ENCODE data around the gene PPFIA4. TPM values are rescaled to one million over a fixed set of nuclear protein-coding genes. Genes with fewer than 3 reads are reported as not detected.

Gene PPFIA4
- total and polyA plus RNA-seq, 7 donors, result 8.3 to 99.8 (median 29.1) TPM

DNA sequence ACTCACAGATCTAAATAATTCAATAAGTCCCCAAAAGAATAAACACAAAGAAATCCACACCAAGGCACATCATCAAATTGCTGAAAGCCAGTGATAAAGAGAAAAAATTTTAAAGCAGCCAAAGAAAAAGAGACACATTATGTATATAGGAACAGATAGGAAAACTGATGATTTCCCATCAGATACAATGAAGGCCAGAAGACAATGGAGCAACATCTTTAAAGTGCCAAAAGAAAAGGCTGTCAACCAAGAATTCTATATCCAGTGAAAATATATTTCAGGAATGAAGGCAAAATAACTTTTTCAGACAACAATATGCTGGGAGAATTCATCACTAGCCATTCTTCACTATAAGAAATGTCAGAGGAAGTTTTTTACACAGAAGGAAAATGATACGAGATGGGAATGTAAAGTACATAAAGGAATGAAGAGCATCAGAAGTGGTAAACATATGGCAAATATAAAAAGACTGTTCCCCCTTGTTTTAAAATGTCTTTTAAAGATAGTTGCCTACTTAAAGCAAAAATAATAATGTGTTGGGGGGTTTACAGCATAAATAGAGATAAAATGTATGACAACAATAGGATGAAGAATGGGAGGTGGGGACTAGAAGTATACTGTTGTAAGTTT lies 68.9 kb downstream of the PPFIA4 start:
- H3K4me1 ChIP-seq, result peaks cover 20% of the 10 kb centered on the region
- H3K27me3 ChIP-seq (ENCODE audit: insufficient read depth in 3 of 3, low read length in 2 of 3), result no peaks in the 10 kb centered on the region
- ATAC-seq, result no peak
- TF ChIP-seq, protein P1, sequence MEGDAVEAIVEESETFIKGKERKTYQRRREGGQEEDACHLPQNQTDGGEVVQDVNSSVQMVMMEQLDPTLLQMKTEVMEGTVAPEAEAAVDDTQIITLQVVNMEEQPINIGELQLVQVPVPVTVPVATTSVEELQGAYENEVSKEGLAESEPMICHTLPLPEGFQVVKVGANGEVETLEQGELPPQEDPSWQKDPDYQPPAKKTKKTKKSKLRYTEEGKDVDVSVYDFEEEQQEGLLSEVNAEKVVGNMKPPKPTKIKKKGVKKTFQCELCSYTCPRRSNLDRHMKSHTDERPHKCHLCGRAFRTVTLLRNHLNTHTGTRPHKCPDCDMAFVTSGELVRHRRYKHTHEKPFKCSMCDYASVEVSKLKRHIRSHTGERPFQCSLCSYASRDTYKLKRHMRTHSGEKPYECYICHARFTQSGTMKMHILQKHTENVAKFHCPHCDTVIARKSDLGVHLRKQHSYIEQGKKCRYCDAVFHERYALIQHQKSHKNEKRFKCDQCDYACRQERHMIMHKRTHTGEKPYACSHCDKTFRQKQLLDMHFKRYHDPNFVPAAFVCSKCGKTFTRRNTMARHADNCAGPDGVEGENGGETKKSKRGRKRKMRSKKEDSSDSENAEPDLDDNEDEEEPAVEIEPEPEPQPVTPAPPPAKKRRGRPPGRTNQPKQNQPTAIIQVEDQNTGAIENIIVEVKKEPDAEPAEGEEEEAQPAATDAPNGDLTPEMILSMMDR (IDR thresholded peaks at IDR 0.05), result no peak
- intact Hi-C loops (cut with DNase I), result no loop called here
- peaks cover 8% of the 10 kb centered on the region for H3K9me3 ChIP-seq
- H3K36me3 ChIP-seq (ENCODE audit: insufficient read depth in 1 of 2, low read depth in 1 of 2), result no peaks in the 10 kb centered on the region
- H3K4me3 ChIP-seq, result no peak overlapping the region
- WGBS, 3 donors, result 96 to 100% (median 98%) methylated on average over 1 of the region's 1 CpG
- DNase-seq, result no peak
- no peak overlapping the region for H3K27ac ChIP-seq

DNA sequence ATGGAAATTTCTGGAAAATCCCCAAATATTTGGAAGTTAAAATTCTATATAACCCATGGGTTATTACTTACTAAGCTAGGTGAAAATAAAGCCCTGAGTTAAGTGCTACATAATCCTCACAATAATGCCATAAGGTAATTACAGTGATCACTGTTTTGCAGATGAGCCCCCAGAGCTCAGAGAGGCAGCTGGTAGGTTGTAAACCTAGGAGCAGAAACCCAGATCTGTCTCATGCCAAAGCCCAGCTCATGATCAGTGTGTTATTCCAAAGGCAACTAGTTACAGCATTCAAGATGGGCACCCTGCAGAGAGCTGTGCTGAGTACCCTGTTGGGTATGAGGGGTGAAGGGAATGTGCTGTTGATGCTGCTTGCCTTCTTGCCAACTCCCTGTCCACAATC lies 70.3 kb downstream of the PPFIA4 start:
- DNase-seq, result no peak
- ATAC-seq, result no peak
- no peaks in the 10 kb centered on the region for H3K27me3 ChIP-seq (ENCODE audit: insufficient read depth in 3 of 3, low read length in 2 of 3)
- no peak overlapping the region for H3K4me3 ChIP-seq
- peaks cover 8% of the 10 kb centered on the region for H3K9me3 ChIP-seq
- H3K4me1 ChIP-seq, result peaks cover 20% of the 10 kb centered on the region
- H3K36me3 ChIP-seq (ENCODE audit: insufficient read depth in 1 of 2, low read depth in 1 of 2), result no peaks in the 10 kb centered on the region
- intact Hi-C loops (cut with DNase I), result no loop called here
- no peak overlapping the region for H3K27ac ChIP-seq
- TF ChIP-seq, protein P1 (IDR thresholded peaks at IDR 0.05), result no peak

DNA sequence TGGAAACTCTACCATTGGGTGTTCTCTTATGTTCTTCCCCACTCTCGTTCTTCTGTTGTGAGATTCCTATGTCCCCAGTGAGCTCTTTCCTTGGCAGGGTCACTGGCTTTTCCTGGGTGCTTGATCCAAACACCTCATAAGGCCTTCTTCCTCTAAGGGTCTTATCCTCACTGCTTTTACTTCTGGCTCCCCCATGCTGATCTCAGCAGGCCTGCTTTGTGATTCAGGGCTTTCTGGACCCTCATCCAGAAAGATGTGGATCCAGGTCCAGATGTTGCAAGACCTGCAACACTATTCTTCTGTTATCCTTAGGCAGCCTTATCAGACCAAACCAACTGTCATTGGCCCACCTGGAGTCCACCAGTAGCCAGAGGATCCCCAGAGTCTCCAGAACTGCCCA lies 70.7 kb downstream of the PPFIA4 start:
- Histone ChIP-seq H3K27ac (no peak overlapping the region), H3K4me3 (no peak overlapping the region), H3K36me3 (ENCODE audit: insufficient read depth in 1 of 2, low read depth in 1 of 2) (no peaks in the 10 kb centered on the region), H3K9me3 (peaks cover 8% of the 10 kb centered on the region), H3K4me1 (peaks cover 20% of the 10 kb centered on the region), H3K27me3 (ENCODE audit: insufficient read depth in 3 of 3, low read length in 2 of 3) (no peaks in the 10 kb centered on the region)
- DNase-seq (no peak), ATAC-seq (no peak)
- TF ChIP-seq, protein P1 (IDR thresholded peaks at IDR 0.05), result no peak
- intact Hi-C loops (cut with DNase I), result no loop called here
- 78 to 95% (median 91%) methylated on average over 1 of the region's 1 CpG for WGBS, 3 donors

DNA sequence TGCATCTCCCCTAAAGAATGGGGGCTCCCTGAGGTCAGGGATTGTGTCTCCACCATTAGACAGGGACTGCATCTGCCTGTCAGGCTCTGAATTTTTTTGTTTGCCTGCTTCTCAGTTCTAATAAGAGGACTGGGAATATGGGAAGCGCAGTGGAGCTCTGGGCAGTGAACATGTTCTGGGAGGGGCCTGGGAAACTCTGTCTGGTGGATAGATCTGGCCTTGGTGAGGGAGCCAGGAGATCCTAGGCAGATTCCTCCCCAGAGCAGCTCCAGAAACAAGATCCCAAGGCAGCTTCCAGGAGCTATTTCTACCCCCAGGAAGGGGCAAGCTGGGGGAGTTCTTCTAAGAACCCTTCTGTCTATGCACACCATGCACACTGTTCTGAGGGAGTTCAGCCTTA lies 72.2 kb downstream of the PPFIA4 start:
- peak overlapping the region; percentile 69 for H3K27ac ChIP-seq

More for the DNA sequence above, 72.2 kb downstream of the PPFIA4 start:
- TF ChIP-seq, protein P1 (IDR thresholded peaks at IDR 0.05), result no peak
- DNase-seq (no peak), ATAC-seq (peak in 3 of 4 donors; percentile 18 to 42 (median 19))
- peak overlapping the region; percentile 4 for H3K4me3 ChIP-seq
- intact Hi-C loops (cut with DNase I), result no loop called here
- no peaks in the 10 kb centered on the region for H3K36me3 ChIP-seq (ENCODE audit: insufficient read depth in 1 of 2, low read depth in 1 of 2)
- H3K27me3 ChIP-seq (ENCODE audit: insufficient read depth in 3 of 3, low read length in 2 of 3), result no peaks in the 10 kb centered on the region
- H3K9me3 ChIP-seq, result peaks cover 8% of the 10 kb centered on the region
- 60 to 73% (median 69%) methylated on average over 1 of the region's 1 CpG for WGBS, 3 donors
- H3K4me1 ChIP-seq, result peaks cover 20% of the 10 kb centered on the region
